HG02938 (cell line): ENCODE results near the gene GNAQ.
"Not testable (repeated sequence)": the region's sequence is repeated elsewhere in the genome, so short reads cannot be mapped to it uniquely, and the experiment has no call there.

Source experiments
- ATAC-seq: cut with Tn5 transposase; IDR thresholded peaks from one replicate; pipeline ENCODE4 v1.9.1; 2021; ENCODE audit warnings: mild to moderate bottlenecking, moderate library complexity; ENCODE audit not compliant: unreplicated experiment

The GNAQ gene

GRCh38 chr9:78031444-78031892, at the start of gene GNAQ:
Gene GNAQ (minus strand): TSS chr9:78031811. CDS start chr9:78031235, 576 bp downstream.
- ATAC-seq: no peak

GRCh38 chr9:78074385-78075291, 43.0 kb upstream of the GNAQ start:
- ATAC-seq: no peak

GRCh38 chr9:78073722-78074121, 42.1 kb upstream of the GNAQ start:
- no peak for ATAC-seq

GRCh38 chr9:78072586-78073199, 41.1 kb upstream of the GNAQ start:
- no peak for ATAC-seq

GRCh38 chr9:78070521-78070920, 38.9 kb upstream of the GNAQ start:
- ATAC-seq: no peak

GRCh38 chr9:78064075-78064474, 32.5 kb upstream of the GNAQ start:
- ATAC-seq: no peak

- no peak for ATAC-seq
Observed at GRCh38 chr9:78062710-78063109, 31.1 kb upstream of the GNAQ start.

GRCh38 chr9:78054218-78054617, 22.6 kb upstream of the GNAQ start:
- not testable (repeated sequence) for ATAC-seq

- no peak for ATAC-seq
Observed at GRCh38 chr9:78053627-78054026, 22.0 kb upstream of the GNAQ start.

- ATAC-seq: no peak
Observed at GRCh38 chr9:78050421-78050820, 18.8 kb upstream of the GNAQ start.

GRCh38 chr9:78049484-78049883, 17.9 kb upstream of the GNAQ start:
- no peak for ATAC-seq

- ATAC-seq: no peak
Observed at GRCh38 chr9:78047106-78047505, 15.5 kb upstream of the GNAQ start.

- ATAC-seq: no peak
Observed at GRCh38 chr9:78046112-78046511, 14.5 kb upstream of the GNAQ start.

GRCh38 chr9:78044886-78045285, 13.3 kb upstream of the GNAQ start:
- no peak for ATAC-seq

GRCh38 chr9:78044189-78044588, 12.6 kb upstream of the GNAQ start:
- ATAC-seq: no peak

- ATAC-seq: no peak
Observed at GRCh38 chr9:78041971-78042370, 10.4 kb upstream of the GNAQ start.

GRCh38 chr9:78040726-78041125, 9.1 kb upstream of the GNAQ start:
- no peak for ATAC-seq

GRCh38 chr9:78038620-78039300, 7.1 kb upstream of the GNAQ start:
- no peak for ATAC-seq

GRCh38 chr9:78035383-78035993, 3.9 kb upstream of the GNAQ start:
- ATAC-seq: no peak

GRCh38 chr9:78033870-78034269, 2.3 kb upstream of the GNAQ start:
- no peak for ATAC-seq
